GM18909 (cell line): Measurements from ENCODE around the gene NEO1.
A peak's percentile ranks its signal among the peaks of the same experiment; 100 is the strongest.

Experiments
- ATAC-seq: cut with Tn5 transposase; IDR thresholded peaks from one replicate; pipeline ENCODE4 v1.9.1; 2021; ENCODE audit warnings: mild to moderate bottlenecking; ENCODE audit not compliant: unreplicated experiment, poor library complexity

The NEO1 gene

GRCh38 chr15:73051807-73052652 lies at the start of gene NEO1:
Gene NEO1, plus strand, starts transcription at chr15:73052463. Its CDS starts 213 bp downstream, at chr15:73052676.
- peak; percentile 57 for ATAC-seq

GRCh38 chr15:73004462-73004861 lies 47.8 kb upstream of the NEO1 start:
- ATAC-seq = no peak

GRCh38 chr15:73005032-73005431 lies 47.2 kb upstream of the NEO1 start:
- no peak for ATAC-seq

- no peak for ATAC-seq
Measured at GRCh38 chr15:73005446-73005845, 46.8 kb upstream of the NEO1 start.

GRCh38 chr15:73006523-73006922 lies 45.7 kb upstream of the NEO1 start:
- ATAC-seq = no peak

- no peak for ATAC-seq
Measured at GRCh38 chr15:73009066-73010056, 42.9 kb upstream of the NEO1 start.

GRCh38 chr15:73010154-73011152 lies 41.8 kb upstream of the NEO1 start:
- ATAC-seq = no peak

GRCh38 chr15:73014904-73015303 lies 37.4 kb upstream of the NEO1 start:
- no peak for ATAC-seq

- ATAC-seq = no peak
Measured at GRCh38 chr15:73015493-73015892, 36.8 kb upstream of the NEO1 start.

- ATAC-seq = no peak
Measured at GRCh38 chr15:73017987-73018386, 34.3 kb upstream of the NEO1 start.

- ATAC-seq = no peak
Measured at GRCh38 chr15:73019154-73019553, 33.1 kb upstream of the NEO1 start.

GRCh38 chr15:73019601-73020146 lies 32.6 kb upstream of the NEO1 start:
- ATAC-seq = no peak

GRCh38 chr15:73021139-73021621 lies 31.1 kb upstream of the NEO1 start:
- no peak for ATAC-seq

- no peak for ATAC-seq
Measured at GRCh38 chr15:73022161-73022560, 30.1 kb upstream of the NEO1 start.

- ATAC-seq = no peak
Measured at GRCh38 chr15:73023071-73023470, 29.2 kb upstream of the NEO1 start.

- no peak for ATAC-seq
Measured at GRCh38 chr15:73024168-73024567, 28.1 kb upstream of the NEO1 start.

GRCh38 chr15:73026511-73027054 lies 25.7 kb upstream of the NEO1 start:
- ATAC-seq = no peak

- no peak for ATAC-seq
Measured at GRCh38 chr15:73028031-73028430, 24.2 kb upstream of the NEO1 start.

- no peak for ATAC-seq
Measured at GRCh38 chr15:73028831-73029451, 23.3 kb upstream of the NEO1 start.
